Activated CD8-positive, alpha-beta T cell treated with anti-CD3 and anti-CD28 coated beads for 36 hours (primary cell): ENCODE measurements around the gene PANX2. TPM values are rescaled to one million over a fixed set of nuclear protein-coding genes. Genes with fewer than 3 reads are reported as not detected.

Experiments used
- ATAC-seq: fragments of 200-7000 bp; cut with Tn5 transposase; one replicate; pipeline ENCODE4 v1.10.0; 2021; ENCODE audit warnings: mild to moderate bottlenecking, moderate library complexity
- CTCF ChIA-PET: fragments of 350-600 bp; sonication (Branson Sonifier 250); formaldehyde crosslinking; loops from one replicate; lab custom pipeline; 2021; ENCODE audit warnings: antibody characterized with exemption; lab: Charles Lee
- POLR2A ChIA-PET: fragments of 350-600 bp; sonication (Branson Sonifier 250); formaldehyde crosslinking; loops from one replicate; lab custom pipeline; 2021; ENCODE audit warnings: antibody characterized with exemption; lab: Charles Lee
- DNase-seq: peaks from one replicate; pipeline ENCODE4 v3.0.0-alpha.2; 2020
- H3K27ac Mint-ChIP-seq: one replicate; pipeline ENCODE4 v1.8.0; 2021; ENCODE audit warnings: mild to moderate bottlenecking, mixed read lengths
- H3K27me3 Mint-ChIP-seq: one replicate; pipeline ENCODE4 v1.8.0; 2021; ENCODE audit warnings: mixed read lengths
- H3K36me3 Mint-ChIP-seq: one replicate; pipeline ENCODE4 v1.8.0; 2021; ENCODE audit warnings: low read depth, mixed read lengths
- H3K4me1 Mint-ChIP-seq: one replicate; pipeline ENCODE4 v1.8.0; 2021; ENCODE audit warnings: low read depth, mixed read lengths
- H3K4me3 Mint-ChIP-seq: one replicate; pipeline ENCODE4 v1.8.0; 2021; ENCODE audit warnings: mild to moderate bottlenecking, moderate library complexity, mixed read lengths
- H3K9me3 Mint-ChIP-seq: one replicate; pipeline ENCODE4 v1.8.0; 2021; ENCODE audit warnings: mixed read lengths
- intact Hi-C: fragments of 100-400 bp; cut with micrococcal nuclease; formaldehyde crosslinking; loops from one replicate; pipeline ENCODE4 v1.10.0; 2022
- total RNA-seq, 2 experiments: library from RNA; stranded (reverse); gene quantifications; one replicate each; pipeline ENCODE4 v1.2.3, GENCODE V29; 2021
- TF ChIP-seq, protein P1 (sequence below): fragments of 200-600 bp; IDR thresholded peaks from one replicate; pipeline ENCODE4 v1.8.0; 2022; ENCODE audit warnings: antibody characterized with exemption, mild to moderate bottlenecking

The PANX2 gene
- total RNA-seq, 2 experiments from 2014 or later, result 3.3 to 3.9 TPM

DNA sequence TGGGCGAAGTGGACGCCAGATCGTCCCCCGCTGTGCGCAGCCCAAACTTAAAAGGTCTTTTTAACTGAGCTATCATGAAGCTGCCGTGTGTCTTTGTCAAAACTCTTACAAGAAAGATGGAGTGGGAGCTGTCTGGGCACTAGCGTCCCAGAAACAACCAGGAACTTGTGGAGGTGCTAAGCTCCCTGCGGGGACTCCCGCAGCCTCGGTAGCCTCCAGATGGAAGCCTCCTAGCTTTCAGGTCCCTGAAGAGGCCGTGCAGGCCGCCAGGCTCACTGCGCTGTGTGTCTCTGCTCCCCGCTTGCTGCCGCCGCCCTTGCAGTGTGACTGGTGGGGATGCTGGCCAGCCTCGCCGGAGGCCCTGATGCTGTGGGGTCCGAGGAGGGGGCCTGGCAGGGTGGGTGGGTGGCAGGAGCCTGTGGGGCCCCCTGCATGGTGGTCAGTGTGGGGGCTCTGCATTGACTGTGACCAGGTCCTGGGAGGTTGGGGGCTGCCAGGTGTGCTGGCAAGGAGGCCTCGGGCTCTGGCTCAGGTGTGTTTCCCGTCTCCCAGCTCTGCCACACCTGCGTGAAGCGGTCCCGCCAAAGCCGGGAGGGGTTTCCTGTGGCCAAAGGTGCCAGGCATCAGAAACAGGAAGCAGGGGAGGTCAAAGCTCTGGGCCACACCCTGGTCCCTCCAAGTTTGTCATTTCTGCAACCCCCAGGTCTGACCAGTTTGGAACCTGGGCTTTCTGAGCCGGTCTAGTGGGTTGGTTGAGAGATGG lies 16.4 kb downstream of the PANX2 start:
- peaks cover 37% of the 10 kb centered on the region for H3K4me1 Mint-ChIP-seq
- CTCF ChIA-PET, result interaction anchor here (0.5 to 1.5 kb wide), 4 partner anchors 39 to 193 kb away, joined by 3 to 4 read pairs (median 3); no protein-coding TSS in a partner anchor
- H3K36me3 Mint-ChIP-seq, result peaks cover 14% of the 10 kb centered on the region
- peak overlapping the region; percentile 91 for H3K4me3 Mint-ChIP-seq
- H3K27me3 Mint-ChIP-seq, result peaks cover 1% of the 10 kb centered on the region
- H3K9me3 Mint-ChIP-seq, result no peaks in the 10 kb centered on the region
- DNase-seq (no peak), ATAC-seq (no peak)
- POLR2A ChIA-PET, result interaction anchor here (1.3 to 1.9 kb wide), 3 partner anchors 11 to 16 kb away, joined by 4 read pairs; partner anchors contain the start of gene PANX2
- intact Hi-C loops, result no loop called here
- H3K27ac Mint-ChIP-seq, result peak overlapping the region; percentile 88
- TF ChIP-seq, protein P1, sequence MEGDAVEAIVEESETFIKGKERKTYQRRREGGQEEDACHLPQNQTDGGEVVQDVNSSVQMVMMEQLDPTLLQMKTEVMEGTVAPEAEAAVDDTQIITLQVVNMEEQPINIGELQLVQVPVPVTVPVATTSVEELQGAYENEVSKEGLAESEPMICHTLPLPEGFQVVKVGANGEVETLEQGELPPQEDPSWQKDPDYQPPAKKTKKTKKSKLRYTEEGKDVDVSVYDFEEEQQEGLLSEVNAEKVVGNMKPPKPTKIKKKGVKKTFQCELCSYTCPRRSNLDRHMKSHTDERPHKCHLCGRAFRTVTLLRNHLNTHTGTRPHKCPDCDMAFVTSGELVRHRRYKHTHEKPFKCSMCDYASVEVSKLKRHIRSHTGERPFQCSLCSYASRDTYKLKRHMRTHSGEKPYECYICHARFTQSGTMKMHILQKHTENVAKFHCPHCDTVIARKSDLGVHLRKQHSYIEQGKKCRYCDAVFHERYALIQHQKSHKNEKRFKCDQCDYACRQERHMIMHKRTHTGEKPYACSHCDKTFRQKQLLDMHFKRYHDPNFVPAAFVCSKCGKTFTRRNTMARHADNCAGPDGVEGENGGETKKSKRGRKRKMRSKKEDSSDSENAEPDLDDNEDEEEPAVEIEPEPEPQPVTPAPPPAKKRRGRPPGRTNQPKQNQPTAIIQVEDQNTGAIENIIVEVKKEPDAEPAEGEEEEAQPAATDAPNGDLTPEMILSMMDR, result no peak

DNA sequence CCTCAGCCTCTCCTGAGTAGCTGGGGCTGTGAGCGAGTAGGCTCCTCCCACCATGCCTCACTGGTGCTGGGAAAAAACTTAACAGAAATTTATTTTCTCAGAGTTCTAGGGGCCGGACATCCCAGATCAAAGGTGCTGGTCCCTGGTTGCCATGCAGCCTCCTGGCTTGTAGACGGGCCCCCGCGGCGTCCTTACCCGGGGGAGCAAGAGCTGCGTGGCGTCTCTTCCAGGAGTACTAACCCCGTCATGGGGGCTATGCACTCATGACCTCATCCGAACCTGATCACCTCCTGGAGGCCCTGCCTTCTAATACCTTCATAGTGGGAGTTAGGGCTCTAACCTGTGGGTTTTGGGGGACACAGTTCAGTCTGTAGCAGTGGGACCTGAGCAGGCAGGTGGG lies 17.8 kb downstream of the PANX2 start:
- Mint-ChIP-seq H3K4me1 (peaks cover 49% of the 10 kb centered on the region), H3K36me3 (peaks cover 25% of the 10 kb centered on the region), H3K4me3 (peak overlapping the region; percentile 91), H3K27me3 (peaks cover 1% of the 10 kb centered on the region), H3K9me3 (no peaks in the 10 kb centered on the region), H3K27ac (no peak overlapping the region)
- ATAC-seq (no peak), DNase-seq (no peak)
- POLR2A ChIA-PET, result interaction anchor here (1.1 to 1.4 kb wide), 2 partner anchors 17 to 252 kb away, joined by 3 to 6 read pairs; partner anchors contain the start of gene PANX2
- intact Hi-C loops, result no loop called here
- CTCF ChIA-PET, result interaction anchor here (0.7 to 1.6 kb wide), 2 partner anchors 39 to 170 kb away, joined by 3 to 4 read pairs; no protein-coding TSS in a partner anchor
- TF ChIP-seq, protein P1, result no peak

DNA sequence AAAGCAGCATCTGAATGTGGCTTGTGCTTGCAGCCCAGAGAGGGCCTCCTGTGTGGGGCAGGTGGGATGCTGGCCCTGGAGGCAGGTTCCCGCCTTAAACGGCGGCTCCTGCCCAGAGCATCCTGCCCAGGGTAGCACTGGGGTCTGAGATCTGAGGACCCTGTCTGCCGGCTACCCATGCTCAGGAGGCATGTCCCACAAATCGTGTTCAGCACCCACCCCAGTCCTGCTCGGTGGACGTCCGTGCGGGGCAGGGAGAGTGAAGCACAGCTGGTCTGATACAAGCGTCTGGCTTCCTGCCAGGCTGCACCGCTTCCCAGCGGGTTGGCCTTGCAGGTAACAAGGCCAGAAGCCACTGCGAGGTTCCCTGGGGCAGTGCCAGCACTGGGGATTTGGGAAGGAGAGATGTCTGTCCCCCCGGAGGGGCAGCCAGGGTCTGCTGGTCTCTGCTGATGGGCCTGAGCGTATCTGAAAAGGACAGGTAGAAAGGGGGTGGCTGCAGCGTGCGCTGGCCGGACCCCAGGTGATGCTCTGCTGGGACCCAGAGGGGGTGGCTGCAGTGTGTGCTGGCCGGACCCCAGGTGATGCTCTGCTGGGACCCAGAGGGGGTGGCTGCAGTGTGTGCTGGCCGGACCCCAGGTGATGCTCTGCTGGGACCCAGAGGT lies 18.8 kb downstream of the PANX2 start:
- Mint-ChIP-seq H3K4me3 (peak overlapping the region; percentile 89), H3K27me3 (peaks cover 1% of the 10 kb centered on the region), H3K36me3 (peaks cover 25% of the 10 kb centered on the region), H3K4me1 (peaks cover 49% of the 10 kb centered on the region), H3K9me3 (no peaks in the 10 kb centered on the region), H3K27ac (peak overlapping the region; percentile 99)
- no peak for DNase-seq
- ChIA-PET POLR2A (interaction anchor here (1.1 to 2.7 kb wide), 9 partner anchors 8 to 337 kb away, joined by 3 to 9 read pairs (median 6); partner anchors contain the start of genes HDAC10, PANX2, SCO2 and TUBGCP6), CTCF (interaction anchor here (1.6 kb wide), 1 partner anchor 40 kb away, joined by 4 read pairs; no protein-coding TSS in a partner anchor)
- TF ChIP-seq, protein P1, result no peak
- ATAC-seq, result no peak
- intact Hi-C loops, result no loop called here

DNA sequence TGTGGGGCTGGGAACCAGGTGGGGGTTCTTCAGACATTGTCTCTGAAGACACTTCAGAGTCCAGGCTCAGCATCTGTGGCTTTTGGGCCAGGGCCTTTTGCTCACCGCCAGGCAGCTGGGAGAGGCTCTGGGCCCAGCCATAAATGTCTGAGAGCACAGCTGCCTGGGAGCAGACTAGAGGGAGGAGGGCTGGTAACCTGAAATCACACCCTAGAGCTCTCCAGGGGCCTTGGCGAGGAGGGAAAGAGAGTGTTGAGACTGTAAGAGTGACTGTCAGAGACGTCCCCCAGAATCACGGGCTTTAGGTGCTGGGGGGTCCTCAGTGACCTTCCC lies 19.3 kb downstream of the PANX2 start:
- Mint-ChIP-seq H3K9me3 (no peaks in the 10 kb centered on the region), H3K27ac (peak overlapping the region; percentile 99), H3K4me3 (peak overlapping the region; percentile 89), H3K27me3 (peaks cover 1% of the 10 kb centered on the region), H3K36me3 (peaks cover 25% of the 10 kb centered on the region), H3K4me1 (peaks cover 46% of the 10 kb centered on the region)
- intact Hi-C loops, result no loop called here
- TF ChIP-seq, protein P1, result no peak
- ChIA-PET POLR2A (interaction anchor here (1.1 to 2.7 kb wide), 9 partner anchors 8 to 336 kb away, joined by 3 to 11 read pairs (median 8); partner anchors contain the start of genes HDAC10, SCO2 and TUBGCP6), CTCF (interaction anchor here (1.2 kb wide), 2 partner anchors 19 to 159 kb away, joined by 3 read pairs; no protein-coding TSS in a partner anchor)
- ATAC-seq (peak; percentile 3), DNase-seq (no peak)
